Measurements from ENCODE around the gene BRAF. TPM values are rescaled to one million over a fixed set of nuclear protein-coding genes. Genes with fewer than 3 reads are reported as not detected.
"Not testable (repeated sequence)": the region's sequence is repeated elsewhere in the genome, so short reads cannot be mapped to it uniquely, and the experiment has no call there.

The BRAF gene
- 54.7 TPM for total RNA-seq

- DNase-seq (ENCODE audit: low spot score), result peak; percentile 97
- peak; percentile 97 for ATAC-seq
- intact Hi-C loops (cut with DNase I), result no loop called here
Observed at GRCh38 chr7:140924821-140925421, at the start of gene BRAF. Gene BRAF, minus strand, starts transcription at chr7:140924929. Its CDS starts 226 bp downstream, at chr7:140924703.

DNA sequence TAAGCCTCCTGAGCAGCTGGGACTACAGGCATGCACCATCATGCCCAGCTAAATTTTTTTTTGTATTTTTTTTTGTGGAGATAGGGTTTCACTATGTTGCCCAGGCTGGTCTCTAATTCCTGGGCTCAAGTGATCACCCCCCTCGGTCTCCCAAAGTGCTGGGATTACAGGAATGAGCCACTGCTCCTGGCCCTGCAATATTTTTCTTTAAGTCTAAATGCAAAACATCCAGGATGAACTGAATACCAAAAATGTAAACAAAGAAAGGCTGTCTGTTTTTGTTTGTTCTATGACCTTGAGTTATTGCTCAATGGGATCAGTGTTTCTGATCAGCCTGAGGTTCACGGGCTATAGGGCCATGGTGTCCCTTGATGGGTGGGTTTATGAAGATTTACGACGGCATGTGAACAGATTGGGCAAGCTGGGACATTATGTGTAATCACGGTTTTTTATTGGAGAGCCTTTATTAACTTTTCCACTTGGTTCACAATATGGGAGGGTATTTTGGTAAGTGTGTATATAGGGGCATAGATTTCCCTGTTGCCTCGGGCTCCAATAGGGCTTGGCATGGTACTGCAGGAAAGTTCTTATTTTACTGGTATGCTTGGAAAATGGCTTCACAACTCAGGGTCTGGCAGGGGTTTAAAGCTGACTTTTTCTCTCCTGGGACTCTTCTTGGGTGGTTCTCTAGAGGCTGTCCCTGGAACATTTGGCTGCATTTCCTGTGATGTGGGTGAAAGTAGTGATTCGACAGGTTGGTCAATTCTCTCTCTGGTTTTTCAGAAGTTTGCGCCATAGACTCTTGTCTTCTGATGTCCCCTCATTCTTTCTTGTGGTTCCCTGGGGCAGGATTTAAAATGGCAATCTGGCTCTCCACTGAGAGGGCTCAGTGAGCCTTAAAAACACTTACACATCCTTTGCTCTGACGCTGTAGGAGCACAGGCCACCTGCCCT lies 48.4 kb upstream of the BRAF start:
- no peak for DNase-seq (ENCODE audit: low spot score)
- no peak for ATAC-seq
- intact Hi-C loops (cut with DNase I), result no loop called here

- intact Hi-C loops (cut with DNase I), result no loop called here
- DNase-seq (ENCODE audit: low spot score), result no peak
- no peak for ATAC-seq
Observed at GRCh38 chr7:140972344-140972743, 47.6 kb upstream of the BRAF start.

- ATAC-seq (no peak), DNase-seq (ENCODE audit: low spot score) (no peak)
- intact Hi-C loops (cut with DNase I), result no loop called here
Observed at GRCh38 chr7:140967438-140967837, 42.7 kb upstream of the BRAF start.

DNA sequence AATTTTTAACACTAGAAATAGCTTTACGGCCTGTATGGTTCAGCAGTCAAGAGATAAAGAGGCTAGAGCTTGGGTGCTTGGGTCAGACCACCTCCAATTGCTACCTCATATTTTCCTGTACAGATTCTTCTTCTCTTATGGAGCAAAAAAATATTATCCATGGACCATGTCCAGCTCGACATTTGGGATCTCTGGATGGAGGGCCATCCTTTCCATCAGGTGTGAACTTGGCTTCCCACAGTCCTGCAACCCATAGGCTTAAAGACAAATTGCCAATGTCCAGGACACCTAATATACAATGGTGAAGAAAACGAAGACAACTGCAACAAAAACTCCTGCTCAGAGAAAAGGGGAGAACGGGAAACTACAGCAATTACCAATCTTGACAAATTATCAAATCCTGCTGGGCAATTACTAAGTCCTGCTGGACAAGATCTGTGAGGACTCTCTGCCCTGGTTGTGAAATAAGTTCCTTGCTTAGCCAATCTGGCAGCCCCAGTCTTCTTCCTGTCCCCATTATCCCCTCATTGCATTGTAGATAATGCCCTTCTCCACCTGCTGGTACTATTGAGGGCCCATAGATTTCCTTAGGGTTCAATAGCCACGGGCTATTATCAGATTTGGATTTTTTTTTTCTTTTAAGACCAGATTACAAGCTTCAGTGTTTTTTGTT lies 42.0 kb upstream of the BRAF start:
- intact Hi-C loops (cut with DNase I), result no loop called here
- no peak for ATAC-seq
- DNase-seq (ENCODE audit: low spot score), result no peak

- intact Hi-C loops (cut with DNase I), result no loop called here
- no peak for ATAC-seq
- DNase-seq (ENCODE audit: low spot score), result no peak
Observed at GRCh38 chr7:140961117-140961516, 36.4 kb upstream of the BRAF start.

- ATAC-seq; intact Hi-C loops (cut with DNase I); DNase-seq (ENCODE audit: low spot score): not testable (repeated sequence)
Observed at GRCh38 chr7:140956997-140957396, 32.3 kb upstream of the BRAF start.

DNA sequence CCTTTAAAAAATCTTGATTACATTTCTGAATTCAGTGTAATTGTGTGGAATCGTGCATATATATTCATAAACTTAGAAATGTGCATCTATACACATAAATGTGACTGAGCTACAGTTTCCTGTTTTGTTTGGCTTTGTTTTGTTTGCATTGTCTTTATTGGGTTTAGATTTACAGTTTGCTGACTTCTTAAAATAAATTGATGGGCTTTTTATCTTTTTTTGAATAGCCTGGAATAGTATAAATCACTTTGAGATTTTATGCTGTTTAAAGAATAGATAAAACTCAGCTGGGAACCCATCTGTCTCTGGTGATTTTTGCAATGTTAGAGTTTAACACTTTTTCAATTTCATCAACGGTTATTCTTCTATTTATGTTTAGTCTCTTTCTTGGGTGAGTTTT lies 21.2 kb upstream of the BRAF start:
- no peak for DNase-seq (ENCODE audit: low spot score)
- no peak for ATAC-seq
- intact Hi-C loops (cut with DNase I), result no loop called here

GRCh38 chr7:140942242-140942641 lies 17.5 kb upstream of the BRAF start:
- DNase-seq (ENCODE audit: low spot score); ATAC-seq; intact Hi-C loops (cut with DNase I): not testable (repeated sequence)

DNA sequence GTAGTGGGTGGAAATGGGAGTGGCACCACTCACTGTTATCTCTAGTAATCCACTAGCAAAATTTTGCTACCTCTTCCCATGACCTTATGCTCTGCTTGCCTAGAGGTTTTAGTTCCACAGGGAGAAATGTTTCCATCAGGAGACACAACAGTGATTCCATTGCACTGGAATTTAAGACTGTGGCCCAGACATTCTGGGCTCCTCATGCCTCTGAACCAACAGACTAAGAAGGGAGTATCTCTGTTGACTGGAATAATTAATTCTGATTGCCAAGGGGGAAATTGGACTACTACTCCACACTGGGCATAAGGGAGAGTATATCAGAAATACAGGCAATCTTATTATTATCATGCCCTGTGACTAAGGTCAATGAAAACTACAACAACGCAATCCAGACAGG lies 16.2 kb upstream of the BRAF start:
- intact Hi-C loops (cut with DNase I), result no loop called here
- ATAC-seq (no peak), DNase-seq (ENCODE audit: low spot score) (no peak)

GRCh38 chr7:140937702-140938264 lies 13.1 kb upstream of the BRAF start:
- DNase-seq (ENCODE audit: low spot score), result no peak
- no peak for ATAC-seq
- intact Hi-C loops (cut with DNase I), result no loop called here

- DNase-seq (ENCODE audit: low spot score) (no peak), ATAC-seq (no peak)
- intact Hi-C loops (cut with DNase I), result no loop called here
Observed at GRCh38 chr7:140928491-140929309, 4.0 kb upstream of the BRAF start.

DNA sequence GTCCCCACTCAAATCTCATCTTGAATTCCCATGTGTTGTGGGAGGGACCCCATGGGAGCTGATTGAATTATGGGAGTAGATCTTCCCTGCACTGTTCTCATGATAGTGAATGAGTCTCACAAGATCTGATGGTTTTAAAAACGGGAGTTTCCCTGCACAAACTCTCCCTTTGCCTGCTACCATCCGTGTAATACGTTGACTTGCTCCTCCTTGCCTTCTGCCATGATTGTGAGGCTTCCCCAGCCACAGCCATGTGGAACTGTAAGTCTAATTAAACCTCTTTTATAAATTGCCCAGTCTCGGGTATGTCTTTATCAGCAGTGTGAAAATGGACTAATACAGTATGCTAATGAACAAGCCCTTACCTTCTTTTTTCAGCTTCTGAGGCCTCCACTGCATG lies 3.2 kb upstream of the BRAF start:
- intact Hi-C loops (cut with DNase I); DNase-seq (ENCODE audit: low spot score); ATAC-seq: not testable (repeated sequence)

GRCh38 chr7:140927351-140927750 lies 2.6 kb upstream of the BRAF start:
- intact Hi-C loops (cut with DNase I), result no loop called here
- ATAC-seq (no peak), DNase-seq (ENCODE audit: low spot score) (no peak)

DNA sequence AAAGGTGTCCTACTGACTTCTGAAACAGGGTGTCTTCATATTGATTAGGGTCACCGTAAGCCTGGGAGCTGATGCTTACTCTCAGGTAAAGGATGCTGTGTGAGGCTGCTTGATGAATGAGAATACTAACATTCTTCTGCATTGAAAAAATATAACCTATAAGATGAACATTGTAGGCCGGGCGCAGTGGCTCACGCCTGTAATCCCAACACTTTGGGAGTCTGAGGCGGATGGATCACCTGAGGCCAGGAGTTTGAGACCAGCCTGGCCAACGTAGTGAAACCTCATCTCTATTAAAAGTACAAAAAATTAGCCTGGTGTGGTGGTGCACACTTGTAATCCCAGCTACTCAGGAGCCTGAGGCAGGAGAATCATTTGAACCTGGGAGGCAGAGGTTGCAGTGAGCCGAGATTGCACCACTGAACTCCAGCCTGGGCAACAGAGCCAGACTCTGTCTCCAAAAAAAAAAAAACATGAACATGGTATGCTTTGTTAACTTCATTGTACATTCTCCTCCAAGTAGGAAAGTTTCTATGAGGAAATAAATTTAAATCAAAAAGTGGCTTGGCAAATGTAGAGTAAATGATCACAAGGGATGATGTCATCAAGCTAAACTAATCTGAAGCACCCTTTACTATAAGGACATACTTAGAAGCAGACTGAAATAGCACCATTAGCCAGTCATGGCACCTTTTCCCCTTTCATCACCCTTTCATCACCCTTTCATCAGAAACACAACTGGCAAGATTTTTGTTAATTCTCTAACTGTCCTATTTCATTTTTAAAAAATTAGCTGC lies 1.5 kb upstream of the BRAF start:
- ATAC-seq, result no peak
- intact Hi-C loops (cut with DNase I), result no loop called here
- no peak for DNase-seq (ENCODE audit: low spot score)

GRCh38 chr7:140924019-140924820 lies 509 bp downstream of the BRAF start:
- intact Hi-C loops (cut with DNase I), result no loop called here
- ATAC-seq (peak; percentile 82), DNase-seq (ENCODE audit: low spot score) (peak; percentile 86)

GRCh38 chr7:140923358-140924006 lies 1.2 kb downstream of the BRAF start:
- DNase-seq (ENCODE audit: low spot score) (no peak), ATAC-seq (peak; percentile 23)
- intact Hi-C loops (cut with DNase I), result no loop called here
